Upper lobe of right lung (tissue), 1 donor: Measurements from ENCODE around the gene PKD1L1. TPM values are rescaled to one million over a fixed set of nuclear protein-coding genes. Genes with fewer than 3 reads are reported as not detected.
A peak's percentile ranks its signal among the peaks of the same experiment; 100 is the strongest.

Experiments
- ATAC-seq: fragments of 200-7000 bp; cut with Tn5 transposase; one replicate; pipeline ENCODE4 v1.9.1; 2020; ENCODE audit warnings: mild to moderate bottlenecking, moderate library complexity
- DNase-seq: peaks from one replicate; pipeline ENCODE4 v3.0.0-alpha.2; 2020
- H3K27ac ChIP-seq: fragments of 200-600 bp; one replicate; pipeline ENCODE4 v1.8.0; 2022
- H3K27me3 ChIP-seq: fragments of 200-600 bp; one replicate; pipeline ENCODE4 v1.8.0; 2022; ENCODE audit warnings: mild to moderate bottlenecking
- H3K36me3 ChIP-seq: fragments of 200-600 bp; one replicate; pipeline ENCODE4 v1.8.0; 2022
- H3K4me1 ChIP-seq: fragments of 200-600 bp; one replicate; pipeline ENCODE4 v1.8.0; 2022
- H3K4me3 ChIP-seq: fragments of 200-600 bp; one replicate; pipeline ENCODE4 v1.8.0; 2022; ENCODE audit warnings: mild to moderate bottlenecking
- H3K9me3 ChIP-seq: fragments of 200-600 bp; one replicate; pipeline ENCODE4 v1.8.0; 2022
- CTCF ChIP-seq: fragments of 200-600 bp; IDR thresholded peaks from one replicate; pipeline ENCODE4 v1.8.0; 2022; ENCODE audit warnings: antibody characterized with exemption
- intact Hi-C: fragments of 100-400 bp; cut with DNase I; formaldehyde crosslinking; loops from one replicate; pipeline ENCODE4 v1.11.0; 2022
- total RNA-seq: library from RNA; stranded (reverse); fragmentation: NEBNext Ultra II Directional; extraction: Animal tissue kit (Norgen Biotek cat#: 25700); gene quantifications from one replicate; pipeline ENCODE4 v1.2.1, GENCODE V29; 2021
- donor health status: DM: no; HTN: yes; CAD: no; lungs with severe emphysema.

Gene PKD1L1
- total RNA-seq, 1 donor from 2014 or later, result 1.0 TPM

- ATAC-seq (no peak), DNase-seq (no peak)
- peaks cover 27% of the 10 kb centered on the region for H3K36me3 ChIP-seq
- H3K4me1 ChIP-seq, result peaks cover 9% of the 10 kb centered on the region
- H3K9me3 ChIP-seq, result no peaks in the 10 kb centered on the region
- H3K4me3 ChIP-seq, result no peak overlapping the region
- intact Hi-C loops, result no loop called here
- H3K27me3 ChIP-seq, result no peaks in the 10 kb centered on the region
- no peak for TF ChIP-seq CTCF
- H3K27ac ChIP-seq, result no peak overlapping the region
Observed at GRCh38 chr7:47954231-47954911, 6.1 kb upstream of the PKD1L1 start.

GRCh38 chr7:47953822-47954221 is 5.6 kb upstream of the PKD1L1 start:
- Histone ChIP-seq H3K27ac (no peak overlapping the region), H3K27me3 (no peaks in the 10 kb centered on the region), H3K4me3 (no peak overlapping the region), H3K9me3 (no peaks in the 10 kb centered on the region), H3K36me3 (peaks cover 27% of the 10 kb centered on the region), H3K4me1 (peaks cover 9% of the 10 kb centered on the region)
- intact Hi-C loops, result no loop called here
- no peak for TF ChIP-seq CTCF
- ATAC-seq (no peak), DNase-seq (no peak)

GRCh38 chr7:47952224-47952623 is 4.0 kb upstream of the PKD1L1 start:
- intact Hi-C loops, result no loop called here
- Histone ChIP-seq H3K36me3 (peaks cover 21% of the 10 kb centered on the region), H3K4me3 (no peak overlapping the region), H3K9me3 (no peaks in the 10 kb centered on the region), H3K27me3 (no peaks in the 10 kb centered on the region), H3K4me1 (peaks cover 9% of the 10 kb centered on the region), H3K27ac (no peak overlapping the region)
- no peak for ATAC-seq
- TF ChIP-seq CTCF, result no peak
- no peak for DNase-seq

- intact Hi-C loops, result no loop called here
- no peak overlapping the region for H3K4me3 ChIP-seq
- DNase-seq (no peak), ATAC-seq (peak; percentile 84)
- peaks cover 9% of the 10 kb centered on the region for H3K4me1 ChIP-seq
- TF ChIP-seq CTCF, result no peak
- peak overlapping the region; percentile 21 for H3K27ac ChIP-seq
- no peaks in the 10 kb centered on the region for H3K27me3 ChIP-seq
- no peaks in the 10 kb centered on the region for H3K9me3 ChIP-seq
- peaks cover 17% of the 10 kb centered on the region for H3K36me3 ChIP-seq
Observed at GRCh38 chr7:47951374-47951773, 3.1 kb upstream of the PKD1L1 start.

- Histone ChIP-seq H3K4me3 (no peak overlapping the region), H3K27ac (peak overlapping the region; percentile 21), H3K4me1 (peaks cover 9% of the 10 kb centered on the region), H3K36me3 (peaks cover 13% of the 10 kb centered on the region), H3K9me3 (no peaks in the 10 kb centered on the region), H3K27me3 (no peaks in the 10 kb centered on the region)
- intact Hi-C loops, result no loop called here
- DNase-seq (no peak), ATAC-seq (peak; percentile 81)
- TF ChIP-seq CTCF, result no peak
Observed at GRCh38 chr7:47950714-47951113, 2.4 kb upstream of the PKD1L1 start.

- intact Hi-C loops, result no loop called here
- Histone ChIP-seq H3K4me1 (peaks cover 9% of the 10 kb centered on the region), H3K36me3 (peaks cover 9% of the 10 kb centered on the region), H3K27me3 (no peaks in the 10 kb centered on the region), H3K4me3 (no peak overlapping the region), H3K27ac (peak overlapping the region; percentile 0), H3K9me3 (no peaks in the 10 kb centered on the region)
- DNase-seq (no peak), ATAC-seq (no peak)
- no peak for TF ChIP-seq CTCF
Observed at GRCh38 chr7:47949703-47950102, 1.4 kb upstream of the PKD1L1 start.
